Measurements from ENCODE around the gene MBD3.

MBD3 gene

GRCh38 chr19:1574354-1575136 lies 18.1 kb downstream of the MBD3 start:
- DNase-seq (ENCODE audit: low read depth in 4 of 4, low spot score in 1 of 4), result no peak

- DNase-seq (ENCODE audit: low read depth in 4 of 4, low spot score in 1 of 4), result no peak
Observed at GRCh38 chr19:1572795-1573194, 19.9 kb downstream of the MBD3 start.

GRCh38 chr19:1571358-1571757 lies 21.3 kb downstream of the MBD3 start:
- DNase-seq (ENCODE audit: low read depth in 4 of 4, low spot score in 1 of 4), result no peak

- no peak for DNase-seq (ENCODE audit: low read depth in 4 of 4, low spot score in 1 of 4)
Observed at GRCh38 chr19:1570836-1571235, 21.8 kb downstream of the MBD3 start.

- no peak for DNase-seq (ENCODE audit: low read depth in 4 of 4, low spot score in 1 of 4)
Observed at GRCh38 chr19:1569997-1570396, 22.7 kb downstream of the MBD3 start.

GRCh38 chr19:1568320-1569019 lies 24.2 kb downstream of the MBD3 start, which contains the start of gene MEX3D:
MEX3D (minus strand) TSS chr19:1568325; CDS start chr19:1568058, 267 bp downstream.
- peak; percentile 60 to 82 (median 74) for DNase-seq (ENCODE audit: low read depth in 4 of 4, low spot score in 1 of 4)

- no peak for DNase-seq (ENCODE audit: low read depth in 4 of 4, low spot score in 1 of 4)
Observed at GRCh38 chr19:1567848-1568227, 24.8 kb downstream of the MBD3 start.

- no peak for DNase-seq (ENCODE audit: low read depth in 4 of 4, low spot score in 1 of 4)
Observed at GRCh38 chr19:1567116-1567847, 25.4 kb downstream of the MBD3 start.

- DNase-seq (ENCODE audit: low read depth in 4 of 4, low spot score in 1 of 4), result no peak
Observed at GRCh38 chr19:1566392-1567115, 26.1 kb downstream of the MBD3 start.

GRCh38 chr19:1563251-1563650 lies 29.4 kb downstream of the MBD3 start:
- no peak for DNase-seq (ENCODE audit: low read depth in 4 of 4, low spot score in 1 of 4)

- no peak for DNase-seq (ENCODE audit: low read depth in 4 of 4, low spot score in 1 of 4)
Observed at GRCh38 chr19:1561236-1561842, 31.3 kb downstream of the MBD3 start.

- DNase-seq (ENCODE audit: low read depth in 4 of 4, low spot score in 1 of 4), result no peak
Observed at GRCh38 chr19:1560286-1560882, 32.3 kb downstream of the MBD3 start.

GRCh38 chr19:1558552-1558951 lies 34.1 kb downstream of the MBD3 start:
- no peak for DNase-seq (ENCODE audit: low read depth in 4 of 4, low spot score in 1 of 4)

GRCh38 chr19:1556390-1557070 lies 36.1 kb downstream of the MBD3 start:
- DNase-seq (ENCODE audit: low read depth in 4 of 4, low spot score in 1 of 4), result no peak

- no peak for DNase-seq (ENCODE audit: low read depth in 4 of 4, low spot score in 1 of 4)
Observed at GRCh38 chr19:1555487-1556389, 36.9 kb downstream of the MBD3 start.

- no peak for DNase-seq (ENCODE audit: low read depth in 4 of 4, low spot score in 1 of 4)
Observed at GRCh38 chr19:1554968-1555367, 37.7 kb downstream of the MBD3 start.

- DNase-seq (ENCODE audit: low read depth in 4 of 4, low spot score in 1 of 4), result no peak
Observed at GRCh38 chr19:1553415-1553814, 39.2 kb downstream of the MBD3 start.

GRCh38 chr19:1551068-1552040 lies 41.3 kb downstream of the MBD3 start:
- DNase-seq (ENCODE audit: low read depth in 4 of 4, low spot score in 1 of 4), result no peak
